ENCODE data around the gene MAPK1IP1L. TPM values are rescaled to one million over a fixed set of nuclear protein-coding genes. Genes with fewer than 3 reads are reported as not detected.
"Not testable (repeated sequence)": the region's sequence is repeated elsewhere in the genome, so short reads cannot be mapped to it uniquely, and the experiment has no call there.

MAPK1IP1L gene
- total and polyA plus RNA-seq, 12 donors = 23.6 to 105 (median 77.2) TPM

DNA sequence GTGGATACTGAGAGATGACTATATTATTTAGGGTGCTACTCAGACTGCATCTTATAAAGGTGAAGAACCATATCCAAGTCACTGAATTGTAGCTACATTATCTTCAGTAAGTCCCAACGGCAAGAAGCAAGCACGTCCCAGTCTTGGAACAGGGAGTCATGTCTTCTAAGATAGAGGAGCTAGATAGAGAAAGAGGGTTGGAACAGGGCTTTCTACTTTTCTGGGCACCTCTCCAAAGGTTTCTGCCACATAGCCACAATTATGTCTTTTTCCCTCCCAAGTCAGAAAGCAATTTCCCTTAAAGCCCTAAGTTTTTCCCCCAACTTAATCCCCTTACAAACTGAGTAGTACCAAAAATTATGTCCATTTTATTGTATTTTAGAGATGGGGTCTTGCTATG, 22.4 kb downstream of the MAPK1IP1L start:
- Histone ChIP-seq H3K27me3 (no peaks in the 10 kb centered on the region), H3K36me3 (peaks cover 0 to 6% (median 0%) of the 10 kb centered on the region in 9 donors), H3K4me3 (no peak overlapping the region), H3K27ac (peak overlapping the region in 2 of 10 donors; percentile 5 to 39), H3K4me1 (peaks cover 6 to 51% (median 34%) of the 10 kb centered on the region in 9 donors), H3K9me3 (no peaks in the 10 kb centered on the region)
- ATAC-seq (no peak), DNase-seq (no peak)
- WGBS, 2 donors = 33 to 35% methylated on average over 2 of the region's 2 CpGs
- intact Hi-C loops (cut with DNase I) = no loop called here
- TF ChIP-seq, protein P1, sequence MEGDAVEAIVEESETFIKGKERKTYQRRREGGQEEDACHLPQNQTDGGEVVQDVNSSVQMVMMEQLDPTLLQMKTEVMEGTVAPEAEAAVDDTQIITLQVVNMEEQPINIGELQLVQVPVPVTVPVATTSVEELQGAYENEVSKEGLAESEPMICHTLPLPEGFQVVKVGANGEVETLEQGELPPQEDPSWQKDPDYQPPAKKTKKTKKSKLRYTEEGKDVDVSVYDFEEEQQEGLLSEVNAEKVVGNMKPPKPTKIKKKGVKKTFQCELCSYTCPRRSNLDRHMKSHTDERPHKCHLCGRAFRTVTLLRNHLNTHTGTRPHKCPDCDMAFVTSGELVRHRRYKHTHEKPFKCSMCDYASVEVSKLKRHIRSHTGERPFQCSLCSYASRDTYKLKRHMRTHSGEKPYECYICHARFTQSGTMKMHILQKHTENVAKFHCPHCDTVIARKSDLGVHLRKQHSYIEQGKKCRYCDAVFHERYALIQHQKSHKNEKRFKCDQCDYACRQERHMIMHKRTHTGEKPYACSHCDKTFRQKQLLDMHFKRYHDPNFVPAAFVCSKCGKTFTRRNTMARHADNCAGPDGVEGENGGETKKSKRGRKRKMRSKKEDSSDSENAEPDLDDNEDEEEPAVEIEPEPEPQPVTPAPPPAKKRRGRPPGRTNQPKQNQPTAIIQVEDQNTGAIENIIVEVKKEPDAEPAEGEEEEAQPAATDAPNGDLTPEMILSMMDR (IDR thresholded peaks at IDR 0.05) = no peak

DNA sequence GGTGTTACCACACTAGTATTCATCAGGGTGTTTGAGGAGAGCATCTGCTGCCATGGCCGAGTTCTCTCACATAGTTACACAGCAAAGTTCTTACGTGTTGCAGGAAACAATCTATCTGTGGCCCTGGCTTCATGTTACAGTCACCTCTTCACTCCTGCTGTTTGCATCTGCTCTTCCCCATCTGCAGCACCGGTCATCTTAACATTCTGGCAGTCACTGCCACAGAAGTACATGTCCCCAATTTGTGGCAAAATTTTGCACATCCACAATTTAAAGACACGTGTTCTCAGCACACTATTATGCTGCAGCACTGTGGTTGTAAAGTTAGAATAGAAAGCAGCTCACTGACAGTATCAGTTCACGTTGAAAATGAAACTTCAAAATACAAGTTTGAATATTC, 23.2 kb downstream of the MAPK1IP1L start:
- H3K27me3 ChIP-seq = no peaks in the 10 kb centered on the region
- intact Hi-C loops (cut with DNase I) = no loop called here
- no peak for DNase-seq
- H3K9me3 ChIP-seq = no peaks in the 10 kb centered on the region
- TF ChIP-seq, protein P1 (IDR thresholded peaks at IDR 0.05) = no peak
- 17 to 23% methylated on average over 5 of the region's 5 CpGs for WGBS, 2 donors
- peaks cover 0 to 2% (median 0%) of the 10 kb centered on the region in 9 donors for H3K36me3 ChIP-seq
- H3K4me1 ChIP-seq = peaks cover 6 to 51% (median 34%) of the 10 kb centered on the region in 9 donors
- peak overlapping the region in 2 of 10 donors; percentile 5 to 39 for H3K27ac ChIP-seq
- ATAC-seq = no peak
- no peak overlapping the region for H3K4me3 ChIP-seq

DNA sequence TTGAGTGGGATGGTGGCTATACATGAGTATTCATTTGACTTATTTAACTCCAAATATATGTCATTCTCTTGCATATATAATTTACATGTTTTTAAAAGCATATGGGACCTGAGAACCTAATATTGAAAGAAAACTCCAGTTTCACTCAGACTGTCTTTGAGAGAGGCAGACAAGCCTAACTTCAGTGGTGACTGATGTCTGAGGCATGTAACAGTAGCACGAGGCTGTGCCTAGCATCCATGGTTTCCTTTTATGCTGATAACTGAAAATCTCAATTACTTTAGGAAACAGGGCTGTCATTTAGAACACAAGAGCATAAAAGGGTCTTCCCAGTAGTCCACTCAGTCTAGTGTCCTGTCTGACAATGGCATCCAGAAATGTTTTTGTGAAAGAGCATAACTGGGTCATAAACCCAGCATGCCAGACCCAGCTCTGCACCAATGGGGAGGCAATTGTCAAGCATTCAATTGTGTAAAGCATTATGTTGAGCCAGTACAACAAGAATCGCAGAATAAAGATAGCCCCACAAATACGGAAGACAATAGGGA, 24.3 kb downstream of the MAPK1IP1L start:
- Histone ChIP-seq H3K4me1 (peaks cover 6 to 46% (median 34%) of the 10 kb centered on the region in 9 donors), H3K4me3 (no peak overlapping the region), H3K36me3 (no peaks in the 10 kb centered on the region), H3K27me3 (no peaks in the 10 kb centered on the region), H3K9me3 (no peaks in the 10 kb centered on the region), H3K27ac (no peak overlapping the region)
- no peak for DNase-seq
- intact Hi-C loops (cut with DNase I) = no loop called here
- ATAC-seq = no peak
- WGBS, 2 donors = 88 to 90% methylated on average over 3 of the region's 3 CpGs
- TF ChIP-seq, protein P1 (IDR thresholded peaks at IDR 0.05) = no peak

DNA sequence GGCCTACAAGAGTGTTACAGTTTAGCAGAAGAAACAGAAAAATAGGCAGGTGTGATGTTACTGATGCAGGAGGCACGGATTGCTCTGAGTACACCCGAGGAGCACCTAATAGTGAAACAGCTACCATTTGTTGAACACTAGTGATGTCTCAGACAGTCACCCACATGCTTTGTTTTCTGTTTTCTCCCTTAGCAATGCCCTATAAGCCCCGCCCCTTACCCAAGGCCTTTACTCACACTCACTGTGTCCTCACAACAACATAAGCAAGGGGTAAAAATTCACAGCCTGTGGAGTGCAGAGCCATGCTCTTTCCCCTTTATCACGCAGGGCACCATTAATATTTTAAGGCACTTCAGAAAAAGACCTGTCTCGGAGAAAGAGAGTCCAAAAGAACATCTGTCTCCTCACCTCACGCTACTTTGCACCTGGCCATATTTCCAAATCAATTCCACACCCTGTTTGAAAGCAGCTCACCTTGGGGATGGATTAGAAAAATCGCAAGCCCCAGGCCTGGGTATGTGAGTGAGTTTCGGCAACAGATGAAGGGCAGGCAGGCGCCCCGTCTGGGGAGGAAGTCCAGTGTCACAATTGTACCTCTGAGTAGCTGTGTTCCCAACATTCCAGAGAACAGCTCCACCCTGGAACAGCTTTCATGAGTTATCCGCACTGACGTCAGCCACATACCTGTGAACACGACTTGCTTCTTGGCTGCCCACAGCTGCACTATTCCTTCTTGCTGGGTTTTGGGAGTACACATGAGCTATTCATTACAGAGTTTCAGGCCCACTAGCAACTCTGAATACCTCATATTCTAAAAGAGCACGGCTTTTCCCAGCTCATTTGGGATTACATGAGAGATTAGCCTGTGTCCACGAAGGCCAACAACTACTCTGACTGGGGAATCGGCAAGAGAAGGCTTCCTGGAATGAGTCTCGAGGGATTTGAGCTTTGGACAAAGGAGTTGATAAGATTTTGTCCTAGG, 26.0 kb downstream of the MAPK1IP1L start:
- Histone ChIP-seq H3K36me3 (no peaks in the 10 kb centered on the region), H3K4me1 (peaks cover 2 to 28% (median 18%) of the 10 kb centered on the region in 9 donors), H3K27me3 (no peaks in the 10 kb centered on the region), H3K9me3 (no peaks in the 10 kb centered on the region), H3K4me3 (no peak overlapping the region), H3K27ac (peak overlapping the region in 2 of 10 donors; percentile 39 to 48)
- intact Hi-C loops (cut with DNase I) = no loop called here
- ATAC-seq (peak in 6 of 8 donors; percentile 50 to 64 (median 52)), DNase-seq (no peak)
- WGBS, 2 donors = 68 to 69% methylated on average over 17 of the region's 17 CpGs
- TF ChIP-seq, protein P1 (IDR thresholded peaks at IDR 0.05) = no peak

DNA sequence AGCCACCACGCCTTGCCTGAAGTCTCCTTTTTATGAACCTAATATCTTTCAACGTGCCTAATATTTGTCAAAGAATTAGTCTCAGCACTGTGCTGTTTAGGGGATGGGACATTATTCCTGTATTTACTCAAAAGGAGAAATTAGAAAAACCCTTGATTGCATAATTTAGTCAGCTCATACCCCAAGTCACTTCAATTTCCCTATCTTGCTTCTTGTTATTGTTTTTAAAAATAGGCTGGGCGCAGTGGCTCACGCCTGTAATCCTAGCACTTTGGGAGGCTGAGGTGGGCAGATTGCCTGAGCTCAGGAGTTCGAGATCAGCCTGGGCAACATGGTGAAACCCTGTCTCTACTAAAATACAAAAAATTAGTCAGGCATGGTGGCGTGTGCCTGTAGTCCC, 28.5 kb downstream of the MAPK1IP1L start:
- H3K27me3 ChIP-seq; H3K9me3 ChIP-seq; ATAC-seq; intact Hi-C loops (cut with DNase I); H3K27ac ChIP-seq; DNase-seq; H3K4me3 ChIP-seq; H3K36me3 ChIP-seq: not testable (repeated sequence)
- H3K4me1 ChIP-seq = peaks cover 0 to 12% (median 4%) of the 10 kb centered on the region in 9 donors
- WGBS, 2 donors = 88 to 91% methylated on average over 6 of the region's 6 CpGs
